ENCODE data around the gene ANTXRL. TPM values are rescaled to one million over a fixed set of nuclear protein-coding genes. Genes with fewer than 3 reads are reported as not detected.

ANTXRL gene
- total RNA-seq, 2 experiments from 2014 or later: 0.95 TPM; not detected in 1

DNA sequence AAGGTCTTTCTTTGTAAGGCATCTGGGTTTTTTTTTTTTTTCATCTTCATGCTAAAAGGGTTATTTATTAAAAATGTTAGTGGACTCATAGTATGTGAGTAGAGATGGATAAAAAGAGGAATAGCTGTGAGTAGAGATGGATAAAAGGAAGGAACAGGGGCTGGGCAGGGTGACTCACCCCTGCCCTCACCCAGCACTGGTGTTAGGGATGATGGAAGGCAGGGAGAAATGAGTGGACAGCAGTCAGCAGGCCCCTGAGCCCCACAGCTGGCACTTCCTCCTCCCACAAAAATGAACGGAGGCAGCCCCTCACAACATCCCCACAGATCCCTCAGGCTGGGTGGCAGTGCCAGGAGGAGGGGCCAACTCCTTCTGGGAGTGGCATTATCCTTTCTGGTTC is 39.3 kb downstream of the ANTXRL start:
- H3K4me1 ChIP-seq (ENCODE audit: insufficient read depth, low read length, poor library complexity, severe bottlenecking): no peaks in the 10 kb centered on the region
- TF ChIP-seq CTCF (conservative IDR thresholded peaks at IDR 0.05; ENCODE audit: low read length): no peak
- no peak for TF ChIP-seq EZH2phosphoT487 (IDR thresholded peaks at IDR 0.05; ENCODE audit: borderline replicate concordance, low read depth, low read length)
- H3K36me3 ChIP-seq (ENCODE audit: insufficient read depth, low read length): no peaks in the 10 kb centered on the region
- H3K9me2 ChIP-seq (ENCODE audit: insufficient read depth, low read length): no peaks in the 10 kb centered on the region
- no peak overlapping the region for H3K4me3 ChIP-seq (ENCODE audit: low read depth, low read length, poor library complexity, severe bottlenecking)
- ChIA-PET POLR2A (no interaction called here), CTCF (ENCODE audit: unreplicated experiment) (no interaction called here)
- no TSS peak for BruUV-seq (replicated peaks)
- no peaks in the 10 kb centered on the region for H3K79me2 ChIP-seq (ENCODE audit: insufficient read depth, low read depth, low read length)
- H3K4me2 ChIP-seq (ENCODE audit: low read length): no peak overlapping the region
- no peaks in the 10 kb centered on the region for H3K9me3 ChIP-seq (ENCODE audit: low read length)
- no peaks in the 10 kb centered on the region for H4K20me1 ChIP-seq (ENCODE audit: insufficient read depth, low read length)
- no peak overlapping the region for H2AFZ ChIP-seq (ENCODE audit: low read length)
- DNase-seq (ENCODE audit: low spot score): no peak
- H3K27ac ChIP-seq (ENCODE audit: low read depth, low read length, poor library complexity, severe bottlenecking): no peak overlapping the region
- intact Hi-C loops (cut with micrococcal nuclease; ENCODE audit: unreplicated experiment): no loop called here

GRCh38 chr10:46326971-46327370 is 40.2 kb downstream of the ANTXRL start:
- TF ChIP-seq CTCF (conservative IDR thresholded peaks at IDR 0.05; ENCODE audit: low read length) (no peak), EZH2phosphoT487 (IDR thresholded peaks at IDR 0.05; ENCODE audit: borderline replicate concordance, low read depth, low read length) (no peak)
- ChIA-PET CTCF (ENCODE audit: unreplicated experiment) (no interaction called here), POLR2A (no interaction called here)
- Histone ChIP-seq H3K27ac (ENCODE audit: low read depth, low read length, poor library complexity, severe bottlenecking) (no peak overlapping the region), H4K20me1 (ENCODE audit: insufficient read depth, low read length) (no peaks in the 10 kb centered on the region), H3K79me2 (ENCODE audit: insufficient read depth, low read depth, low read length) (no peaks in the 10 kb centered on the region), H3K4me2 (ENCODE audit: low read length) (no peak overlapping the region), H3K9me2 (ENCODE audit: insufficient read depth, low read length) (no peaks in the 10 kb centered on the region), H3K9me3 (ENCODE audit: low read length) (no peaks in the 10 kb centered on the region), H3K36me3 (ENCODE audit: insufficient read depth, low read length) (no peaks in the 10 kb centered on the region), H3K4me3 (ENCODE audit: low read depth, low read length, poor library complexity, severe bottlenecking) (no peak overlapping the region), H2AFZ (ENCODE audit: low read length) (no peak overlapping the region), H3K4me1 (ENCODE audit: insufficient read depth, low read length, poor library complexity, severe bottlenecking) (no peaks in the 10 kb centered on the region)
- no TSS peak for BruUV-seq (replicated peaks)
- no peak for DNase-seq (ENCODE audit: low spot score)
- intact Hi-C loops (cut with micrococcal nuclease; ENCODE audit: unreplicated experiment): no loop called here

GRCh38 chr10:46327685-46328084 is 40.9 kb downstream of the ANTXRL start:
- no peaks in the 10 kb centered on the region for H3K9me3 ChIP-seq (ENCODE audit: low read length)
- H3K36me3 ChIP-seq (ENCODE audit: insufficient read depth, low read length): no peaks in the 10 kb centered on the region
- no peak overlapping the region for H3K4me3 ChIP-seq (ENCODE audit: low read depth, low read length, poor library complexity, severe bottlenecking)
- H3K27ac ChIP-seq (ENCODE audit: low read depth, low read length, poor library complexity, severe bottlenecking): no peak overlapping the region
- TF ChIP-seq CTCF (conservative IDR thresholded peaks at IDR 0.05; ENCODE audit: low read length) (no peak), EZH2phosphoT487 (IDR thresholded peaks at IDR 0.05; ENCODE audit: borderline replicate concordance, low read depth, low read length) (no peak)
- no peaks in the 10 kb centered on the region for H3K4me1 ChIP-seq (ENCODE audit: insufficient read depth, low read length, poor library complexity, severe bottlenecking)
- H3K9me2 ChIP-seq (ENCODE audit: insufficient read depth, low read length): no peaks in the 10 kb centered on the region
- CTCF ChIA-PET (ENCODE audit: unreplicated experiment): no interaction called here
- H4K20me1 ChIP-seq (ENCODE audit: insufficient read depth, low read length): no peaks in the 10 kb centered on the region
- DNase-seq (ENCODE audit: low spot score): no peak
- H3K79me2 ChIP-seq (ENCODE audit: insufficient read depth, low read depth, low read length): no peaks in the 10 kb centered on the region
- H3K4me2 ChIP-seq (ENCODE audit: low read length): no peak overlapping the region
- no peak overlapping the region for H2AFZ ChIP-seq (ENCODE audit: low read length)
- POLR2A ChIA-PET: no interaction called here
- BruUV-seq (replicated peaks): no TSS peak
- intact Hi-C loops (cut with micrococcal nuclease; ENCODE audit: unreplicated experiment): no loop called here
